MG63 (cell line): Measurements from ENCODE around the gene ANAPC2. TPM values are rescaled to one million over a fixed set of nuclear protein-coding genes. Genes with fewer than 3 reads are reported as not detected.

Experiments
- DNase-seq: peaks from one replicate; pipeline ENCODE4 v3.0.0-alpha.2; 2020
- H3K27me3 ChIP-seq: fragments of 250-450 bp; sonication (Bioruptor Pico); 2 replicates; pipeline ENCODE4 v1.5.1; 2020; ENCODE audit warnings: mild to moderate bottlenecking, moderate library complexity
- H3K36me3 ChIP-seq: fragments of 250-450 bp; sonication (Bioruptor Pico); 2 replicates; pipeline ENCODE4 v1.5.1; 2020; ENCODE audit warnings: mild to moderate bottlenecking, moderate library complexity
- H3K4me3 ChIP-seq: fragments of 250-450 bp; sonication (Bioruptor Pico); 2 replicates; pipeline ENCODE4 v1.5.1; 2020; ENCODE audit warnings: mild to moderate bottlenecking, moderate library complexity
- H3K9me3 ChIP-seq: fragments of 250-450 bp; sonication (Bioruptor Pico); 2 replicates; pipeline ENCODE4 v1.5.1; 2020; ENCODE audit warnings: mild to moderate bottlenecking, moderate library complexity
- total RNA-seq: library from RNA; depleted of rRNA; stranded (reverse); fragments of >200 nt; shearing (Covaris generic); gene quantifications from 2 replicates; pipeline ENCODE4 v1.2.3, GENCODE V29; 2014; ENCODE audit warnings: low replicate concordance; rRNA removed

ANAPC2 gene
- 31.1 and 34.6 TPM in 2 replicates for total RNA-seq

- no peaks in the 10 kb centered on the region for H3K27me3 ChIP-seq
- peaks cover 18% of the 10 kb centered on the region for H3K36me3 ChIP-seq
- H3K4me3 ChIP-seq = peak within 1 kb of the TSS; percentile 88
Observed at GRCh38 chr9:137188490-137189296, at the start of gene ANAPC2, which contains the start of gene SSNA1. Gene ANAPC2 (minus strand): TSS chr9:137188560. CDS start chr9:137188532, 28 bp downstream. Gene SSNA1 (plus strand): TSS chr9:137188676. CDS start chr9:137188727, 51 bp downstream.

DNA sequence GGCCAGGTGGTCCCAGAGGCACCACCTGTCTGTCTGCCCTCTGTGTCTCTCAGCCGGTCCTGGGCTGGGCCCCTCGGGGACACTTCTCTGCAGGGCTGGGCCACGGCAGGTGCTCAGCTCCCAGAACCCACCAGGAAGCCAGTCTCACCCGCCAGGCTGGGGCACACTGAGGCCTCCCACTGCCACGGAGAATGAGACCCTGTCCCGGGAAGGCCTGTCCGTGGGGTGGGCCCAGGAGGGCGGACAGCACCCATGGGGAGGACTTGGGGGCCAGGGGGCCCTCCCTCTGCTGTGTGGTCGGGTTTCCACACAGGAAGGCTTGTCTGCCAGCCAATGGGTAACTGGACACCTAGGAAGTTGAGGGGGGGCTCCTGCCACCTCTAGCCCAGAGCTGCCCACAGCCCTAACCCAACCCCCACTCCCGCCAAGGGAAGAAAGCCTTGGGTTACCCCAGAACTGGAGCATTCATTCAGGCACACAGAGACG lies 48.6 kb upstream of the ANAPC2 start:
- Histone ChIP-seq H3K9me3 (no peaks in the 10 kb centered on the region), H3K4me3 (no peak overlapping the region), H3K36me3 (peaks cover 5% of the 10 kb centered on the region), H3K27me3 (no peaks in the 10 kb centered on the region)
- no peak for DNase-seq

More at GRCh38 chr9:137188490-137189296, at the start of gene ANAPC2, which contains the start of gene SSNA1:
- H3K9me3 ChIP-seq = no peaks in the 10 kb centered on the region
- peak; percentile 89 for DNase-seq

GRCh38 chr9:137236238-137236935 lies 48.0 kb upstream of the ANAPC2 start:
- DNase-seq = peak; percentile 76
- Histone ChIP-seq H3K36me3 (no peaks in the 10 kb centered on the region), H3K4me3 (no peak overlapping the region), H3K9me3 (no peaks in the 10 kb centered on the region), H3K27me3 (no peaks in the 10 kb centered on the region)

GRCh38 chr9:137235424-137236237 lies 47.3 kb upstream of the ANAPC2 start:
- H3K27me3 ChIP-seq = no peaks in the 10 kb centered on the region
- DNase-seq = no peak
- H3K9me3 ChIP-seq = no peaks in the 10 kb centered on the region
- no peak overlapping the region for H3K4me3 ChIP-seq
- H3K36me3 ChIP-seq = no peaks in the 10 kb centered on the region

- Histone ChIP-seq H3K9me3 (no peaks in the 10 kb centered on the region), H3K27me3 (no peaks in the 10 kb centered on the region), H3K36me3 (no peaks in the 10 kb centered on the region), H3K4me3 (no peak overlapping the region)
- DNase-seq = no peak
Observed at GRCh38 chr9:137234758-137235423, 46.5 kb upstream of the ANAPC2 start.

DNA sequence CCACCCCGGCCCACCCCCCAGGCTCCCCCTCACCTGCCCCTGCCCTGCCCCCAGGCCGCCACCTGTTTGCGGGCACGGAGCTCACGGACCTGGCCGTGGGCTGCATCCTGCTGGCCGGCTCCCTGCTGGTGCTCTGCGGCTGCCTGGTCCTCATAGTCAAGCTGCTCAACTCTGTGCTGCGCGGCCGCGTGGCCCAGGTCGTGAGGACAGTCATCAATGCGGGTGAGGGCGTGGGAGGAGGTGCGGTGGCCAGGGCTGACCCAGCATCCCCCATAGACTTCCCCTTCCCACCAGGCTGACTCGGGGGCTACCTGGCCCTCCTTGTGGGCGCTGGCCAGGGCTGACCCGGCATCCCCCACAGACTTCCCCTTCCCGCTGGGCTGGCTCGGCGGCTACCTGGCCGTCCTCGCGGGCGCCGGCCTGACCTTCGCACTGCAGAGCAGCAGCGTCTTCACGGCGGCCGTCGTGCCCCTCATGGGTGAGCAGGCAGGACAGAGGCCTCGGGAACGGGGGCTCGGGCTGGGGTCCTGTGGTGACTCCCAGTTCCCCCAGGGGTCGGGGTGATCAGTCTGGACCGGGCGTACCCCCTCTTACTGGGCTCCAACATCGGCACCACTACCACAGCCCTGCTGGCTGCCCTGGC lies 45.8 kb upstream of the ANAPC2 start:
- Histone ChIP-seq H3K27me3 (no peaks in the 10 kb centered on the region), H3K36me3 (no peaks in the 10 kb centered on the region)

GRCh38 chr9:137233143-137233980 lies 45.0 kb upstream of the ANAPC2 start:
- Histone ChIP-seq H3K27me3 (no peaks in the 10 kb centered on the region), H3K36me3 (no peaks in the 10 kb centered on the region), H3K4me3 (no peak overlapping the region), H3K9me3 (no peaks in the 10 kb centered on the region)
- no peak for DNase-seq

More for the DNA sequence above, 45.8 kb upstream of the ANAPC2 start:
- no peak overlapping the region for H3K4me3 ChIP-seq
- no peaks in the 10 kb centered on the region for H3K9me3 ChIP-seq
- no peak for DNase-seq

DNA sequence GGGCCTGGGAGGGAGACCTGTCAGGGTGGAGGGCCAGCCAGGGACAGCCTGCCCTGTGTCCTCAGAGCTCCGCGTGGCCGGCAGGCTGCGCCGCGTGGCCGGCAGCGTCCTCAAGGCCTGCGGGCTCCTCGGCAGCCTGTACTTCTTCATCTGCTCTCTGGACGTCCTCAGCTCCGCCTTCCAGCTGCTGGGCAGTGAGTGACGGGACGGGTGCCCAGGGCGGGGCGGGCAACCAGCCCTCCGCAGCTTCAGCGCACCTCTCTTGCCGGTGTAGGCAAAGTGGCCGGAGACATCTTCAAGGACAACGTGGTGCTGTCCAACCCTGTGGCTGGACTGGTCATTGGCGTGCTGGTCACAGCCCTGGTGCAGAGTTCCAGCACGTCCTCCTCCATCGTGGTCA lies 44.1 kb upstream of the ANAPC2 start:
- Histone ChIP-seq H3K27me3 (no peaks in the 10 kb centered on the region), H3K4me3 (no peak overlapping the region)
- DNase-seq = no peak

GRCh38 chr9:137232101-137232500 lies 43.7 kb upstream of the ANAPC2 start:
- no peak overlapping the region for H3K4me3 ChIP-seq
- no peak for DNase-seq
- no peaks in the 10 kb centered on the region for H3K9me3 ChIP-seq
- H3K36me3 ChIP-seq = no peaks in the 10 kb centered on the region
- H3K27me3 ChIP-seq = no peaks in the 10 kb centered on the region

More for the DNA sequence above, 44.1 kb upstream of the ANAPC2 start:
- no peaks in the 10 kb centered on the region for H3K36me3 ChIP-seq
- H3K9me3 ChIP-seq = no peaks in the 10 kb centered on the region

DNA sequence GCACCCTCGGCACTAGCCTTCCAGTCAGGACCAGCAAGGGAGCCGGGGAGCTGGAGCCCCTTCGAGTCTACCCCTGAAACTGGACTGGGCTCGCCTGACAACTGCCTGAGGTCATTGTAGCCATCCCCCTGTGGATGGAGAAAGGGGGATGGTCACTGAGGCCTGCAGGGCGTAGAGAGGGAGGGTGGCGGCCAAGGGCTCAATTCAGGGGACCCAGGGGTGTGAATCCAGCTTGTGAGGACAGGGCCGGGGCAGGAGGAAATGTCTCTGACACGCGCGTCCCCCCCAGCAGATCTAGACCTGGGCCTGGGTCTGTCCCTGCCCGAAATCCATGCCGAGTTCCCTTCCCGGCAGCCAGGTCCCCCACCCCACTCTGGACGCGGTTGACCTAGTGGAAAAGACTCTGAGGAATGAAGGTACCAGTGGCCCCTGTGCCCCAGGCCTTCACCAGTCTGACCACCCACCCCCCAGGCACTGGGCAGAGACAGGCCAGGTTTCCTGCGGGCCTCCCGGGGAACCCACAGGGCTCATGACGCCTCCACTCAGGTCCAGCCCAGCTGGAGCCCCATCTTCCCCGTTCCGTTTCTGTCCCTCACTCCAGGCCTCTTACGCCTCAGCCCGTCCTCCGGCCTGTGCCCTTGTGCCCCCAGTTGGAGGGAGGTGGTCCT lies 43.1 kb upstream of the ANAPC2 start:
- no peaks in the 10 kb centered on the region for H3K36me3 ChIP-seq
- no peaks in the 10 kb centered on the region for H3K9me3 ChIP-seq
- H3K27me3 ChIP-seq = no peaks in the 10 kb centered on the region
- no peak for DNase-seq
- no peak overlapping the region for H3K4me3 ChIP-seq

GRCh38 chr9:137230705-137231371 lies 42.5 kb upstream of the ANAPC2 start, which contains the start of gene SLC34A3:
Gene SLC34A3 (plus strand): TSS chr9:137230901. CDS start chr9:137231703, 802 bp downstream.
- Histone ChIP-seq H3K36me3 (no peaks in the 10 kb centered on the region), H3K9me3 (no peaks in the 10 kb centered on the region), H3K27me3 (no peaks in the 10 kb centered on the region), H3K4me3 (no peak within 1 kb of the TSS)
- DNase-seq = no peak

- no peak for DNase-seq
- no peaks in the 10 kb centered on the region for H3K9me3 ChIP-seq
- no peaks in the 10 kb centered on the region for H3K36me3 ChIP-seq
- no peaks in the 10 kb centered on the region for H3K27me3 ChIP-seq
- H3K4me3 ChIP-seq = no peak overlapping the region
Observed at GRCh38 chr9:137229903-137230704, 41.7 kb upstream of the ANAPC2 start.
